T-helper 2 cell (primary cell): ENCODE results near the gene FMN1.

ENCODE experiments used
- DNase-seq, 5 experiments: peaks; one replicate each; pipeline versions ENCODE4 v3.0.0 to v3.0.0-alpha.2; 2012 to 2022
- total RNA-seq, 2 donors: gene quantifications; one replicate each; lab custom pipeline; 2026; lab: John Stamatoyannopoulos, UW

Gene FMN1
- total RNA-seq, result 0 to 1.5 reads per million in 2 donors

GRCh38 chr15:33194704-33195670 lies at the start of gene FMN1:
Gene FMN1 (minus strand): TSS chr15:33194714. CDS start chr15:33154914, 39,800 bp downstream.
- DNase-seq, result peak; percentile 34 to 91 (median 89)

GRCh38 chr15:33243869-33244268 lies 49.4 kb upstream of the FMN1 start:
- no peak for DNase-seq

GRCh38 chr15:33243393-33243792 lies 48.9 kb upstream of the FMN1 start:
- DNase-seq, result no peak

- no peak for DNase-seq
These were observed 48.2 kb upstream of the FMN1 start for GRCh38 chr15:33242669-33243191.

- DNase-seq, result no peak
These were observed 47.7 kb upstream of the FMN1 start for GRCh38 chr15:33242165-33242564.

- no peak for DNase-seq
These were observed 42.5 kb upstream of the FMN1 start for GRCh38 chr15:33236841-33237509.

GRCh38 chr15:33234020-33234461 lies 39.5 kb upstream of the FMN1 start:
- DNase-seq, result peak in 1 of 5 experiments; percentile 10

- DNase-seq, result peak in 4 of 5 experiments; percentile 11 to 93 (median 42)
These were observed 32.2 kb upstream of the FMN1 start for GRCh38 chr15:33226559-33227181.

GRCh38 chr15:33218071-33218491 lies 23.6 kb upstream of the FMN1 start:
- no peak for DNase-seq

- no peak for DNase-seq
These were observed 21.7 kb upstream of the FMN1 start for GRCh38 chr15:33215941-33216872.

- no peak for DNase-seq
These were observed 16.8 kb upstream of the FMN1 start for GRCh38 chr15:33211176-33211808.

GRCh38 chr15:33209575-33210481 lies 15.3 kb upstream of the FMN1 start:
- DNase-seq, result no peak

- no peak for DNase-seq
These were observed 13.1 kb upstream of the FMN1 start for GRCh38 chr15:33207646-33208045.

- no peak for DNase-seq
These were observed 11.9 kb upstream of the FMN1 start for GRCh38 chr15:33206366-33206765.

GRCh38 chr15:33204926-33205325 lies 10.4 kb upstream of the FMN1 start:
- DNase-seq, result peak in 1 of 5 experiments; percentile 66

- DNase-seq, result no peak
These were observed 9.6 kb upstream of the FMN1 start for GRCh38 chr15:33204087-33204486.

GRCh38 chr15:33201491-33202231 lies 7.1 kb upstream of the FMN1 start:
- peak in 3 of 5 experiments; percentile 9 to 79 (median 34) for DNase-seq

GRCh38 chr15:33200903-33201302 lies 6.4 kb upstream of the FMN1 start:
- DNase-seq, result no peak

- DNase-seq, result no peak
These were observed 5.9 kb upstream of the FMN1 start for GRCh38 chr15:33200444-33200843.
